Measurements from ENCODE around the gene HES1. TPM values are rescaled to one million over a fixed set of nuclear protein-coding genes. Genes with fewer than 3 reads are reported as not detected.

HES1 gene
- total and polyA plus RNA-seq, 9 of the 15 experiments (the other 6 are each of a cell fraction or from before 2014, with no cell fraction given), result 3.4 to 37.0 (median 19.3) TPM

- 0 out of 2 replicates have a peak, but pooled peaks have one; percentile 29 for TF ChIP-seq SUPT5H (IDR thresholded peaks at IDR 0.05)
- no peak for TF ChIP-seq ZNF764 (CRISPR knock-in tag; IDR thresholded peaks at IDR 0.05; ENCODE audit: low read depth)
- TF ChIP-seq NFXL1 (CRISPR knock-in tag; IDR thresholded peaks at IDR 0.05), result no peak
- peak; percentile 97 for TF ChIP-seq ATF7 (IDR thresholded peaks at IDR 0.05)
- no peak for TF ChIP-seq STAT6 (CRISPR knock-in tag; IDR thresholded peaks at IDR 0.05)
- no peak for TF ChIP-seq CSDE1 (IDR thresholded peaks at IDR 0.05)
- TF ChIP-seq DEAF1 (CRISPR knock-in tag; IDR thresholded peaks at IDR 0.05), result no peak
- TF ChIP-seq HMGN3 (IDR thresholded peaks at IDR 0.05; ENCODE audit: borderline replicate concordance, extremely low read depth, insufficient read length, low read depth, low read length), result peak; percentile 83
- no peak for TF ChIP-seq NFYB (IDR thresholded peaks at IDR 0.05; ENCODE audit: extremely low read depth, insufficient read length)
- no peak for TF ChIP-seq ZBTB40 (IDR thresholded peaks at IDR 0.05)
- no peak for TF ChIP-seq ZBTB40 (CRISPR knock-in tag; IDR thresholded peaks at IDR 0.05)
- TF ChIP-seq SRSF3 (IDR thresholded peaks at IDR 0.05; ENCODE audit: insufficient read depth, low read length), result no peak
- no peak; the same call in 1 of the 2 replicates for TF ChIP-seq SP1 (CRISPR knock-in tag; IDR thresholded peaks at IDR 0.05)
- peak; percentile 75 for TF ChIP-seq NCOR1 (IDR thresholded peaks at IDR 0.05)
- no peak for TF ChIP-seq RBM22 (IDR thresholded peaks at IDR 0.05; ENCODE audit: low read depth, low read length, poor library complexity, severe bottlenecking)
These were observed 46.4 kb upstream of the HES1 start (continued) for GRCh38 chr3:194089357-194090177.
